ELF-1 (cell line): ENCODE data around the gene ST3GAL3.

Source experiments
- DNase-seq: peaks from one replicate; pipeline ENCODE4 v3.0.0-alpha.2; 2016; ENCODE audit warnings: low read depth, low spot score

ST3GAL3 gene

GRCh38 chr1:43979528-43980254, 272.4 kb downstream of the ST3GAL3 start:
- DNase-seq: peak; percentile 40

GRCh38 chr1:43980255-43981134, 273.2 kb downstream of the ST3GAL3 start:
- no peak for DNase-seq
